DOHH2 (cell line): ENCODE measurements around the gene NAE1.

Experiments
- CTCF ChIP-seq: fragments of 200-600 bp; sonication (generic); IDR thresholded peaks from one replicate; pipeline ENCODE4 v1.5.1; 2014; ENCODE audit warnings: antibody characterized with exemption, mild to moderate bottlenecking, low read depth, low read length; ENCODE audit not compliant: poor library complexity, severe bottlenecking
- EZH2phosphoT487 ChIP-seq: fragments of 200-600 bp; sonication (generic); IDR thresholded peaks from 2 replicates; pipeline ENCODE4 v1.6.1; 2017; ENCODE audit warnings: borderline replicate concordance, mild to moderate bottlenecking, antibody characterized with exemption, low read length, moderate library complexity, mixed read lengths

GRCh38 chr16:66787427-66787826, 43.3 kb downstream of the NAE1 start:
- TF ChIP-seq CTCF (no peak), EZH2phosphoT487 (no peak)
